Suprapubic skin (tissue), 4 donors: ENCODE measurements around the gene TWSG1.

Source experiments
- POLR2A ChIP-seq, 2 donors: fragments of 450-650 bp; IDR thresholded peaks; one replicate each; pipeline ENCODE4 v1.6.1; 2017; ENCODE audit warnings: antibody characterized with exemption in 2 of 2, mild to moderate bottlenecking in 2 of 2, moderate library complexity in 2 of 2
- POLR2AphosphoS5 ChIP-seq, 3 donors: sonication (generic); formaldehyde crosslinking; IDR thresholded peaks; one replicate each; pipeline ENCODE4 v1.6.1; 2017; ENCODE audit warnings: antibody characterized with exemption in 3 of 3
- TF ChIP-seq, protein P1 (sequence below), 2 donors: fragments of 200-600 bp in 1 of 2; fragments of 450-650 bp in 1 of 2; sonication (generic) in 1 of 2; IDR thresholded peaks; one replicate each; pipeline ENCODE4 v1.5.1; 2016 to 2019; ENCODE audit warnings: antibody characterized with exemption in 2 of 2, mild to moderate bottlenecking in 1 of 2, moderate library complexity in 1 of 2

- TF ChIP-seq POLR2AphosphoS5 (IDR thresholded peaks at IDR 0.05) (no peak), POLR2A (IDR thresholded peaks at IDR 0.05) (no peak)
- TF ChIP-seq, protein P1, sequence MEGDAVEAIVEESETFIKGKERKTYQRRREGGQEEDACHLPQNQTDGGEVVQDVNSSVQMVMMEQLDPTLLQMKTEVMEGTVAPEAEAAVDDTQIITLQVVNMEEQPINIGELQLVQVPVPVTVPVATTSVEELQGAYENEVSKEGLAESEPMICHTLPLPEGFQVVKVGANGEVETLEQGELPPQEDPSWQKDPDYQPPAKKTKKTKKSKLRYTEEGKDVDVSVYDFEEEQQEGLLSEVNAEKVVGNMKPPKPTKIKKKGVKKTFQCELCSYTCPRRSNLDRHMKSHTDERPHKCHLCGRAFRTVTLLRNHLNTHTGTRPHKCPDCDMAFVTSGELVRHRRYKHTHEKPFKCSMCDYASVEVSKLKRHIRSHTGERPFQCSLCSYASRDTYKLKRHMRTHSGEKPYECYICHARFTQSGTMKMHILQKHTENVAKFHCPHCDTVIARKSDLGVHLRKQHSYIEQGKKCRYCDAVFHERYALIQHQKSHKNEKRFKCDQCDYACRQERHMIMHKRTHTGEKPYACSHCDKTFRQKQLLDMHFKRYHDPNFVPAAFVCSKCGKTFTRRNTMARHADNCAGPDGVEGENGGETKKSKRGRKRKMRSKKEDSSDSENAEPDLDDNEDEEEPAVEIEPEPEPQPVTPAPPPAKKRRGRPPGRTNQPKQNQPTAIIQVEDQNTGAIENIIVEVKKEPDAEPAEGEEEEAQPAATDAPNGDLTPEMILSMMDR (IDR thresholded peaks at IDR 0.05), result no peak
These were observed 30.8 kb downstream of the TWSG1 start for GRCh38 chr18:9365406-9365805.
